ENCODE results near the gene KRT85.
"Not testable (repeated sequence)": the region's sequence is repeated elsewhere in the genome, so short reads cannot be mapped to it uniquely, and the experiment has no call there.

KRT85 gene

DNA sequence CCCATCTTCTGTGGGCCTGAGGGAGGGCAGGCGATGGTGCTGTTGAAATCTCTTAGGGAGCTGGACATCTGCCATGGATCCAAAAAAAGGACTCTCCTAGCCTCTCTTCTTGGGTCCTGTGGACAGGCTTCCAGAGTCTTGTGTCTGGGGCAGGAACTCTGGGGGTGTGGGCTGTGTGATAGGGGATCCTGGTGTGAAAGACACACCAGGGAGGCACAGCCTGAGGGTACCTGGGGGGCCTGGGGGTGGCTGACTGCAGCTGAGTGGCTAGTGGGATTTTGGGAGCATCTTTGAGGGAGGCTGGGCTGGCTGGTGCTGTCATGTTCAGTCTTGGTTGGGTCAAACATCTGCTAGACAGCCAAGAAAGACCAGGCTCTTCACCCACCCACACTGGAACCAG lies 44.3 kb downstream of the KRT85 start:
- no peak for DNase-seq

DNA sequence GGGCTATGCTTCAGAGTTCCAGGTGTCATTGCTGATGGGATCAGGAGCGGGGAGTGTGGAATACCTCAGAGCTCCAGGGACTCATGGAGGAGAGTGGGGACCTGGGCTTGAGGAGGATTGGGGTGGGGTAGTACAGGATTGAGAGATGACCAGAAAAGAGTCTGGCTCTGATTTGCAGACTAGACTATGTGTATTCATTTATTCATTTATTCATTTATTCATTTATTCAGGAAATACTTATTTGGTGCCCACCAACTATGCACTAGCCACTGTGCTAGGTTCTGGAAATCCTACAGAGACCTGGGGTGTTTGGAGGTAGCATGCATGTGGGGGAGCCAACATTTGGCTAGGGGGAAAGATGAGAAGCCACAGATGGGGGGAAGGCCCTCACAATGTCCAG lies 45.2 kb downstream of the KRT85 start:
- no peak for DNase-seq

DNA sequence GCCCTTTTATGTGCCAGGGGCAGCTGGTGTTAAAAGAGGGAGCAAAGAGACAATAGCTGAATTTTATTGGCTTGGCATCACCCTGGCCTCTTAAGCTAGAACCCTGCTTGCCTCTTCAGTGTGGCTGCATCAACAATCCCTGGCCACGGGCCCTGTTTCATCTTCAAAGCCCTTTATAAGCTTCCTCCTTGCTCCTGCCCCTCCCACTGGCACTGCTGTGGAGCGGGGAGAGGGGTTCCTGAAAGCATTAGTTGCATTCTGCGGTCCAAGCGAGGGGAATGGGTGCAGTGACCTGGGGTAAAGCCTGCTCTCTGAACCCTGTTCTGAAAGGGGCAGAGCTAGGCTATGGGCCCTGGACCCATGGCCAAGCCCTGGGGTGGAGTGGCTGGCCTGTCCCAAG lies 45.9 kb downstream of the KRT85 start:
- DNase-seq = no peak

- DNase-seq = no peak
Observed at GRCh38 chr12:52320784-52321400, 46.4 kb downstream of the KRT85 start, which contains the start of gene KRT83. TSS of gene KRT83 (minus strand) at chr12:52321398. CDS start at chr12:52321335, 63 bp downstream.

DNA sequence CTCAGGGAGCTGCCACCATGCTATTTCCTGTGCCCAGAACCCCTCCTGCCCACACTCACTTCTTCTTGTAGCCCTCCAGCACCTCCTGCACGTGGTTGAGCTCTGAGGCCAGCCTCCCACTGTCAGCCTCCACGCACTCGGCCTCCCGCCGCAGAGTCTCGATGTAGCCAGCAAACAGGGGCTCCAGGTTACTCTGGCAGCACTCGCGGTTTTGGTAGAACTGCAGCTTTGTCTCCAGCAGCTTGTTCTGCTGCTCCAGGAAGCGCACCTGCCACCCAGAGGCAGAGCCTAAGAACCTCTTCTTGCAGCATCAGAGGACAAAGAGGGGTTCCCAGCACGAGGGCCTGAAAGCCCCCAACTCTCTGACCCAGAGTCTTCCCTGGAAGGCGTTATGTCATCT lies 48.2 kb downstream of the KRT85 start:
- no peak for DNase-seq

DNA sequence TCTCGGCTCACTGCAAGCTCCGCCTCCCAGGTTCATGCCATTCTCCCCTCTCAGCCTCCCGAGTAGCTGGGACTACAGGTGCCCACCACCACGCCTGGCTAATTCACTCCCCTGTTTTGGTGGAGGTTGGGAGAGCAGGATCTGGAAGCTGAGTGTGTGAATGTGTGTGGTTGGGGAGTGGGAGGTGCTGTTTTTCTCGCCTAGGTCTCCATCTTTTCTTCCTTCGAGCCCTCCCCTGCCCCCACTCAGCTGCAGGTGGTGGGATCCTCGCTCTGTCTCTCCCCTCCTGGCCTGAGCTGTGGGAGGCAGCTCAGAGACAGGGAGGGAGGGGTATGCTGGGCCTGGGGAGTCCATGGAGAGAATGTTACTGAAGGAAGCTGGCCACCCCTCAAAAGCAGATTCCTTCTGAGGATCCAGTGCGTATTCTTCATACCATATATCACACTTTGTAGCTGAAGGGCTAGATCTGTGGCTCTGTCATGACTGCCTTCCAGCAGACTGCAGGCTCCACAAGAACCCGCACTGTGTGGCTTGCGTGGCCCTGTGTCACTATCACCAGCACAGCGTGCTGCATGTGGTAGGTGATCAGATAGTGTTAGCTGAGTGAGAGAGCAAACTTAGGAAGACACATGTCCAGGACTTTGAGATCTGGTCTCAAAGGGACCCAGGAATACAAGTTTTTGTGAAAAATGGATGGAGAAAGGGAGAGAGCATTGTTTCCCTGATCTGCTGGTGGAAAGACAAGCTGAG lies 48.9 kb downstream of the KRT85 start:
- no peak for DNase-seq

GRCh38 chr12:52317468-52318052 lies 49.7 kb downstream of the KRT85 start:
- DNase-seq = no peak

DNA sequence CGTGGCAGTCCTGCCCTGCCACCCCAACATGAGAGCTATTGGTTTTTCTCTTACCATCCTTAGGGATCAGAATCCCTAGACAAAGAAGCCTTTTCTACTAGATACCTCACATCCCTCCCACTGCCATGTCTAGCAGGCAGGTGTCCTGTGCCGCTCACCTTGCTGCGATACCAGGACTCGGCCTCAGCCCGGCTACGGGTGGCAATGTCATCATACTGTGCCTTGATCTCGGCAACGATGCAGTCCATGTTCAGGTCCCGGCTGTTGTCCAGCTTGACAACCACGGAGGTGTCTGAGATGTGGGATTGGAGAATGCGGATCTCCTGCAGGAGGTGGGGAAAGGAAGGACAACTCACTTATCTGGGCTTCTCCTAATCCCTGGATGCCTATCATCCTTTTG lies 50.6 kb downstream of the KRT85 start:
- DNase-seq = no peak

GRCh38 chr12:52316290-52316689 lies 51.0 kb downstream of the KRT85 start:
- no peak for DNase-seq

DNA sequence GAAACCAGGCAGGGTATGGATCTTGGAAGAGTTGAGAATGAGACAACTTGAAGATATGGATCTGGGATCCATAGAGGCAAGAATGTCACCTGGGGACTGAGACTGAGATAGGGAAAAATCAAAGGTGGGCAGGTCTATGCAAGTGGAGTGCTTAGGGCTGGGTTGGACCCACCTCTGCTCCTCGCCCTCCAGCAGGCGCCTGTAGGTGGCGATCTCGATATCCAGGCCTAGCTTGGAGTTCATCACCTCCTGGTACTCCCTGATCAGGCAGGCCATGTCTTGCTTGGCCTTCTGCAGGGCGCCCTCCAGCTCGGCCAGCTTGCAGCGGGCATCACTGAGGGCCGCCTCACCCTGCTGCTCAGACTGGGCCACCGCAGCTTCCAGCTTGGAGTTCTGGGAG lies 51.6 kb downstream of the KRT85 start:
- not testable (repeated sequence) for DNase-seq

GRCh38 chr12:52314511-52314910 lies 52.8 kb downstream of the KRT85 start:
- DNase-seq = no peak

GRCh38 chr12:52313926-52314325 lies 53.4 kb downstream of the KRT85 start:
- no peak for DNase-seq

DNA sequence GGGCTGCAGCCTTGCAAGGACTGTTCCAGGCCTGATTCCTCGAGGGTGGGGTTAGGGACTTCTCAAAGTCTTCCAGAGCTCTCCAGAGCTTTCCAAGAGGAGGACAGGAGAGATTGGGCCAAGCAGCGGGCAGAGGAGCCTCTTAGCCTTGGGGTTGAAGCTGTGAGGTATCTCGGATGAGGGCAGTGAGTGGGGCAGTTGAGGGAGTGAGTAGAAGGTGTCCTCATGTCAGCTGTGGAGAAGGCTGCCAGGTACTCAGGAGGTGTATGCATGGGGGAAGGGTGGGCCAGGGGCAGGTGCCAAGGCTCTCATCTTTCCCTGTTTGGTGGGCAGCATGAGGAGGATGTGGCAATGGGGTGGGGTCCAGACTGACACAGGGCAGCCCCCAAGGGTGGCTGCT lies 53.8 kb downstream of the KRT85 start:
- DNase-seq = no peak

DNA sequence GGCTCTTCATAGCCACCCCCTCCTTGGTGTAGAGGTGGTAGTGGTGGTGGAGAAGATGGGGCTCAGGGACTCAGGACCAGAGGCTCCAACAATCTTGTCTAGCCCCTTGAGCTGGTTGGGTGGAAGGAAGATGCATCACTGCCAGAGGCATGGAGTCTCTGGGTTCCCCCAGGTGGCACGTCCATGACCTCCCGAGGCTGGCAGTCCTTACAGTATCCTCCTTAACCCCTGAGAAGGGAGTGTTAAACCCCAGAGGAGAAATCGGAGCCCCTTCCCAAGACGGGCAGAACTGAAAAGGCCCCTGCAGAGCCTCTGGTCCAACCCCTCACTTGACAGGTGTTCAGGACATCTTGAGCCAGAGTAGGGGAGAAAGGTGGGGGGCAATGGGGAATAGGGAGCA lies 55.2 kb downstream of the KRT85 start:
- DNase-seq = no peak

DNA sequence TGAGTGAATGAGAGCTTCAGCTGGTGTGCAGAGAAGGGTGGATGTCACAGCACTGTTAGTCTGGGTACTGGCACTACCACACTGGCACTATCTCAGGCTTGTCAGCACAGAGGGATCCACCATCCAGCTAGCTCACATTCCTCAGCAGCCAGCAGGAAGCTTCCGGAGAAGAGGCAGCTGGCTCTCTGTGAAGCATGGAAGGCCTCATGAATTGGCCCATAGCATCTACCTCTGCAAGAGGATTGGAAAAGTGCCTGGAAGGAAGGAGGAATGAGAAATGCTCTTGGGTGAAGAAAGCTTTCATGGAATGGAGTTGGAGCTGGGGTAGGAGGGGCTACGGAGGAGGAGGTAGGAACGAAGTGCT lies 56.0 kb downstream of the KRT85 start:
- no peak for DNase-seq

GRCh38 chr12:52310622-52311284 lies 56.5 kb downstream of the KRT85 start:
- no peak for DNase-seq
